ENCODE measurements around the gene MOB3B.

DNA sequence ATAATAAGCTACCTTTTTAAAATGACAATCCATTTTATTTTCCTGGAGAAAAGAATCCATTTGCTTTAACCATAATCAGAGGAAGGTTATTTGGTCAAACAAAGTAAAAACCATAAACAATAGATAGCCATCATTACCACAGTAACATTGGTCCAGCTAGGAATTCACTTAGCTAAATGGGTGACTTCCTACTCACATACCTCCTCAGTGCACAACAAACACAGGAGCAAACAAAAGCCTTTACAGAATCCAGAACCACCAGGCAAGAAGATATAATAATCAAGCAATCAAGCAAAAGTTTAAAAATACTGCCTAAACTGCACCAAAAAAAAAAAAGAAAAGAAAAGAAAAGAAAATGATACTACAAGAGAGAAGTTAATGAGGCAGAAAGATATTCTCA, 6.5 kb downstream of the MOB3B start:
- TF ChIP-seq, protein P1, sequence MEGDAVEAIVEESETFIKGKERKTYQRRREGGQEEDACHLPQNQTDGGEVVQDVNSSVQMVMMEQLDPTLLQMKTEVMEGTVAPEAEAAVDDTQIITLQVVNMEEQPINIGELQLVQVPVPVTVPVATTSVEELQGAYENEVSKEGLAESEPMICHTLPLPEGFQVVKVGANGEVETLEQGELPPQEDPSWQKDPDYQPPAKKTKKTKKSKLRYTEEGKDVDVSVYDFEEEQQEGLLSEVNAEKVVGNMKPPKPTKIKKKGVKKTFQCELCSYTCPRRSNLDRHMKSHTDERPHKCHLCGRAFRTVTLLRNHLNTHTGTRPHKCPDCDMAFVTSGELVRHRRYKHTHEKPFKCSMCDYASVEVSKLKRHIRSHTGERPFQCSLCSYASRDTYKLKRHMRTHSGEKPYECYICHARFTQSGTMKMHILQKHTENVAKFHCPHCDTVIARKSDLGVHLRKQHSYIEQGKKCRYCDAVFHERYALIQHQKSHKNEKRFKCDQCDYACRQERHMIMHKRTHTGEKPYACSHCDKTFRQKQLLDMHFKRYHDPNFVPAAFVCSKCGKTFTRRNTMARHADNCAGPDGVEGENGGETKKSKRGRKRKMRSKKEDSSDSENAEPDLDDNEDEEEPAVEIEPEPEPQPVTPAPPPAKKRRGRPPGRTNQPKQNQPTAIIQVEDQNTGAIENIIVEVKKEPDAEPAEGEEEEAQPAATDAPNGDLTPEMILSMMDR (IDR thresholded peaks at IDR 0.05), result no peak
- no peak for TF ChIP-seq POLR2A (IDR thresholded peaks at IDR 0.05)
